Measurements from ENCODE around the gene COMMD7. TPM values are rescaled to one million over a fixed set of nuclear protein-coding genes. Genes with fewer than 3 reads are reported as not detected.

The COMMD7 gene
- total and polyA plus RNA-seq, 12 donors, result 16.4 to 58.6 (median 40.4) TPM

- Histone ChIP-seq H3K4me3 (no peak overlapping the region), H3K27me3 (no peaks in the 10 kb centered on the region), H3K36me3 (replicated peaks in 1 of 2) (no peaks in the 10 kb centered on the region), H3K9me3 (replicated peaks in 1 of 3) (no peaks in the 10 kb centered on the region), H3K27ac (no peak overlapping the region), H3K4me1 (replicated peaks in 1 of 2) (peaks cover 6 to 10% of the 10 kb centered on the region in 2 donors)
- 32 to 57% (median 43%) methylated on average over 10 to 22 of the region's 22 CpGs for WGBS, 4 donors
- peak in 3 of 7 donors; percentile 23 to 41 (median 31) for DNase-seq
- intact Hi-C loops (cut with DNase I), result loop anchor here in 1 of 2 donors (10.0 kb wide), 1 partner anchor 222 kb away; no protein-coding TSS in a partner anchor
- no peak for TF ChIP-seq POLR2A (IDR thresholded peaks at IDR 0.05)
- TF ChIP-seq, protein P1, sequence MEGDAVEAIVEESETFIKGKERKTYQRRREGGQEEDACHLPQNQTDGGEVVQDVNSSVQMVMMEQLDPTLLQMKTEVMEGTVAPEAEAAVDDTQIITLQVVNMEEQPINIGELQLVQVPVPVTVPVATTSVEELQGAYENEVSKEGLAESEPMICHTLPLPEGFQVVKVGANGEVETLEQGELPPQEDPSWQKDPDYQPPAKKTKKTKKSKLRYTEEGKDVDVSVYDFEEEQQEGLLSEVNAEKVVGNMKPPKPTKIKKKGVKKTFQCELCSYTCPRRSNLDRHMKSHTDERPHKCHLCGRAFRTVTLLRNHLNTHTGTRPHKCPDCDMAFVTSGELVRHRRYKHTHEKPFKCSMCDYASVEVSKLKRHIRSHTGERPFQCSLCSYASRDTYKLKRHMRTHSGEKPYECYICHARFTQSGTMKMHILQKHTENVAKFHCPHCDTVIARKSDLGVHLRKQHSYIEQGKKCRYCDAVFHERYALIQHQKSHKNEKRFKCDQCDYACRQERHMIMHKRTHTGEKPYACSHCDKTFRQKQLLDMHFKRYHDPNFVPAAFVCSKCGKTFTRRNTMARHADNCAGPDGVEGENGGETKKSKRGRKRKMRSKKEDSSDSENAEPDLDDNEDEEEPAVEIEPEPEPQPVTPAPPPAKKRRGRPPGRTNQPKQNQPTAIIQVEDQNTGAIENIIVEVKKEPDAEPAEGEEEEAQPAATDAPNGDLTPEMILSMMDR (IDR thresholded peaks at IDR 0.05), result no peak
These were observed 70.0 kb downstream of the COMMD7 start for GRCh38 chr20:32672982-32673851.

GRCh38 chr20:32672394-32672981, 70.8 kb downstream of the COMMD7 start:
- intact Hi-C loops (cut with DNase I), result loop anchor here in 1 of 2 donors (10.0 kb wide), 1 partner anchor 222 kb away; no protein-coding TSS in a partner anchor
- WGBS, 4 donors, result 66 to 71% (median 70%) methylated on average over 3 of the region's 3 CpGs

DNA sequence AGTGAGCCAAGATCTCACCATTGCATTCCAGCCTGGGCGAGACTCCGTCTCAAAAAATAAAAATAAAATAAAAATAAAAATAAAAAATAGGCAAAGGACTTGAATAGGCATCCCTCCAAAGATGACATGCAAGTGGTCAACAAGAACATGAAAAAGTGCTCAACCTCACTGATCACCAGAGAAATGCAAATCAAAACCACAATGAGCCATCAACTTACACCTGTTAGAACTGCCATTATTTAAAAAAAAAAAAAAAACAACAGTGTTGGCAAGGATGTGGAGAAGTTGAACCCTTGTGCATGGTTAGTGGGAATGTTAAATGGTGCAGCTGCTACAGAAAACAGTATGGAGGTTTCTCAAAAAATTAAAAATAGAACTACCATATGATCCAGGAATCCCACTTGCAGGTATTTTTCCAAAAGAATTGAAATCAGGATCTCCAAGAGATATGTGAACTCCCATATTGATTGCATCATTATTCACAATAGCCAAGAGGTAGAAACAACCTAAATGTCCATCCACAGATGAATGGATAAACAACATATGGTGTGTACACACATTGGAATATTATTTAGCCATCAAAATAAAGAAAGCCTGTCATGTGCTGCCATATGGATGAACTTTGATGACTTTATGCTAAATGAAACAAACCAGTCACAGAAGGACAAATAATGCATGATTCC, 72.4 kb downstream of the COMMD7 start:
- no peak overlapping the region for H3K4me3 ChIP-seq
- no peaks in the 10 kb centered on the region for H3K36me3 ChIP-seq (replicated peaks in 1 of 2)
- no peak for DNase-seq
- H3K9me3 ChIP-seq (replicated peaks in 1 of 3), result no peaks in the 10 kb centered on the region
- intact Hi-C loops (cut with DNase I), result loop anchor here in 1 of 2 donors (10.0 kb wide), 1 partner anchor 224 kb away; no protein-coding TSS in a partner anchor
- no peak overlapping the region for H3K27ac ChIP-seq
- peaks cover 6 to 10% of the 10 kb centered on the region in 2 donors for H3K4me1 ChIP-seq (replicated peaks in 1 of 2)
- WGBS, 4 donors, result 96 to 98% (median 96%) methylated on average over 2 of the region's 2 CpGs
- H3K27me3 ChIP-seq, result no peaks in the 10 kb centered on the region
- no peak for TF ChIP-seq POLR2A (IDR thresholded peaks at IDR 0.05)
- TF ChIP-seq, protein P1 (IDR thresholded peaks at IDR 0.05), result no peak

More at GRCh38 chr20:32672394-32672981, 70.8 kb downstream of the COMMD7 start:
- TF ChIP-seq, protein P1 (IDR thresholded peaks at IDR 0.05), result no peak
- no peak for TF ChIP-seq POLR2A (IDR thresholded peaks at IDR 0.05)
- H3K4me3 ChIP-seq, result no peak overlapping the region
- H3K4me1 ChIP-seq (replicated peaks in 1 of 2), result peaks cover 6 to 10% of the 10 kb centered on the region in 2 donors
- H3K27me3 ChIP-seq, result no peaks in the 10 kb centered on the region
- no peaks in the 10 kb centered on the region for H3K9me3 ChIP-seq (replicated peaks in 1 of 3)
- no peak for DNase-seq
- no peaks in the 10 kb centered on the region for H3K36me3 ChIP-seq (replicated peaks in 1 of 2)
- H3K27ac ChIP-seq, result no peak overlapping the region

- no peaks in the 10 kb centered on the region for H3K27me3 ChIP-seq
- DNase-seq, result no peak
- intact Hi-C loops (cut with DNase I), result no loop called here
- H3K4me1 ChIP-seq (replicated peaks in 1 of 2), result peaks cover 4 to 6% of the 10 kb centered on the region in 2 donors
- no peaks in the 10 kb centered on the region for H3K9me3 ChIP-seq (replicated peaks in 1 of 3)
- no peak overlapping the region for H3K27ac ChIP-seq
- H3K4me3 ChIP-seq, result no peak overlapping the region
- H3K36me3 ChIP-seq (replicated peaks in 1 of 2), result no peaks in the 10 kb centered on the region
- TF ChIP-seq POLR2A (IDR thresholded peaks at IDR 0.05), result no peak
- TF ChIP-seq, protein P1 (IDR thresholded peaks at IDR 0.05), result no peak
- WGBS, 4 donors, result 51 to 67% (median 58%) methylated on average over 5 of the region's 5 CpGs
These were observed 76.2 kb downstream of the COMMD7 start for GRCh38 chr20:32667027-32667426.
